SH-SY5Y (cell line): Measurements from ENCODE around the gene JAZF1.

Experiments used
- GATA2 ChIP-seq: IDR thresholded peaks from 2 replicates; pipeline ENCODE4 v1.6.1; 2011; ENCODE audit warnings: mild to moderate bottlenecking, low read depth, low read length
- GATA3 ChIP-seq: IDR thresholded peaks from 2 replicates; pipeline ENCODE4 v1.6.1; 2011; ENCODE audit warnings: low read depth, mild to moderate bottlenecking, low read length, moderate library complexity

DNA sequence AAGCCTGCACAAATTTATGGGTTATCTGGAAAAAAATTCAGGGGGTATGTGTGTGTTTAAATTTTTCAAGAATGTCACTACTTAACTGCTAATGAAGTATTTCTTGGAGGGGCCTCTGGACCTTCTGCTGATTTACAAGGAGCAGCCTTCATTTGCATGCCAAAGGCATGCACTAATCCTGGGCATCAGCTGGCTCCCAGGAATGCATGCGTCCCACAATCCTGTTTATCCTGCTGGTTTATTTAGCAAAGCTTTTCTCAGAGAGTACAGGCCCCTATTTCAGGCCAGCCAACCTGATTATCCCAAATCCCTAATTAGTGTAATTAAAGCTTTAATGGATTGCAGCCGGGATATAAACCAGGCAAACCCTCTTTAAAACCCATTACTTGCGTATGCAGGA lies 270.3 kb downstream of the JAZF1 start:
- no peak for TF ChIP-seq GATA2
- TF ChIP-seq GATA3, result no peak
